ENCODE measurements around the gene CEP63. TPM values are rescaled to one million over a fixed set of nuclear protein-coding genes. Genes with fewer than 3 reads are reported as not detected.
"Not testable (repeated sequence)": the region's sequence is repeated elsewhere in the genome, so short reads cannot be mapped to it uniquely, and the experiment has no call there.

Gene CEP63
- total and polyA plus RNA-seq, 12 donors = 20.1 to 38.8 (median 30.8) TPM

GRCh38 chr3:134543113-134543512, 57.3 kb downstream of the CEP63 start:
- no peak for TF ChIP-seq CTCF (IDR thresholded peaks at IDR 0.05)
- Histone ChIP-seq H3K27ac (peak overlapping the region in 1 of 10 donors; percentile 42), H3K27me3 (no peaks in the 10 kb centered on the region), H3K36me3 (peaks cover 0 to 61% (median 19%) of the 10 kb centered on the region in 9 donors), H3K4me3 (no peak overlapping the region), H3K4me1 (peaks cover 0 to 16% (median 0%) of the 10 kb centered on the region in 9 donors), H3K9me3 (no peaks in the 10 kb centered on the region)
- ATAC-seq (no peak), DNase-seq (no peak)
- intact Hi-C loops (cut with DNase I) = no loop called here
- 93 to 94% methylated on average over 3 of the region's 3 CpGs for WGBS, 2 donors

DNA sequence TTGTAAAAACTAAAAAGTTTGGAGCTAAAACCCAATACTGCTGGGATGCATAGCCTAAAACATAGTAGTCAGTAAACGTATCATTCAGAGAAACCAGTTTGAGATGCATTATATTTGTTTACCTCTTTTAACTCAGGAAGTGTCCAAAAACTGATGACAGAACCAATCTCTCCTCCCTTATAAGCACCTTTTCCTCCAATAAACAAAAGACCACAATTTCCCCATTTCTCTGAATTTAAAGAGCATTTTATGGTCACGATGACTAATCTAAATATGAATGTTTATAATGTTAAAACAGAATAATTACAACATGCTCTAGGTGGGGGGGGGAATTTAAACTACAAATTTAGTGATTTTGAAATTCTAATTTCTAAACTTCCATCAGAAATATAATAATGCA, 58.5 kb downstream of the CEP63 start:
- H3K36me3 ChIP-seq = peaks cover 0 to 61% (median 27%) of the 10 kb centered on the region in 9 donors
- no peaks in the 10 kb centered on the region for H3K27me3 ChIP-seq
- ATAC-seq = no peak
- no peak overlapping the region for H3K4me3 ChIP-seq
- DNase-seq = no peak
- H3K27ac ChIP-seq = peak overlapping the region in 1 of 10 donors; percentile 42
- WGBS, 2 donors = 88 to 92% methylated on average over 2 of the region's 2 CpGs
- intact Hi-C loops (cut with DNase I) = no loop called here
- H3K9me3 ChIP-seq = no peaks in the 10 kb centered on the region
- TF ChIP-seq CTCF (IDR thresholded peaks at IDR 0.05) = no peak
- H3K4me1 ChIP-seq = peaks cover 0 to 16% (median 0%) of the 10 kb centered on the region in 9 donors

- DNase-seq; H3K9me3 ChIP-seq; H3K27me3 ChIP-seq; intact Hi-C loops (cut with DNase I); H3K4me3 ChIP-seq; ATAC-seq: not testable (repeated sequence)
- Histone ChIP-seq H3K36me3 (peaks cover 0 to 61% (median 32%) of the 10 kb centered on the region in 9 donors), H3K27ac (peak overlapping the region in 1 of 10 donors; percentile 42), H3K4me1 (peaks cover 0 to 16% (median 0%) of the 10 kb centered on the region in 9 donors)
- 93 to 98% methylated on average over 12 of the region's 12 CpGs for WGBS, 2 donors
Measured at GRCh38 chr3:134544783-134545182, 58.9 kb downstream of the CEP63 start.

GRCh38 chr3:134545818-134546217, 60.0 kb downstream of the CEP63 start:
- Histone ChIP-seq H3K9me3 (no peaks in the 10 kb centered on the region), H3K27ac (peak overlapping the region in 1 of 10 donors; percentile 42), H3K36me3 (peaks cover 0 to 65% (median 41%) of the 10 kb centered on the region in 9 donors), H3K27me3 (no peaks in the 10 kb centered on the region), H3K4me3 (no peak overlapping the region), H3K4me1 (peaks cover 0 to 16% (median 0%) of the 10 kb centered on the region in 9 donors)
- no peak for TF ChIP-seq CTCF (IDR thresholded peaks at IDR 0.05)
- DNase-seq (no peak), ATAC-seq (no peak)
- WGBS, 2 donors = 97 to 98% methylated on average over 2 of the region's 2 CpGs
- intact Hi-C loops (cut with DNase I) = no loop called here

- ATAC-seq (no peak), DNase-seq (no peak)
- H3K36me3 ChIP-seq = peaks cover 0 to 78% (median 53%) of the 10 kb centered on the region in 9 donors
- intact Hi-C loops (cut with DNase I) = no loop called here
- no peak overlapping the region for H3K4me3 ChIP-seq
- H3K9me3 ChIP-seq = no peaks in the 10 kb centered on the region
- TF ChIP-seq CTCF (IDR thresholded peaks at IDR 0.05) = no peak
- H3K27ac ChIP-seq = no peak overlapping the region
- H3K4me1 ChIP-seq = no peaks in the 10 kb centered on the region
- H3K27me3 ChIP-seq = no peaks in the 10 kb centered on the region
Measured at GRCh38 chr3:134552784-134553183, 66.9 kb downstream of the CEP63 start.

Measured in heart right ventricle (tissue), 16 donors.